OCI-LY1 (cell line): ENCODE results near the gene SLC27A2.

Experiments used
- H2AFZ ChIP-seq: fragments of 200-600 bp; sonication (generic), shearing (Covaris generic); 2 replicates; pipeline ENCODE4 v1.6.0; 2014; ENCODE audit warnings: antibody characterized with exemption, mild to moderate bottlenecking, low read length
- H3F3A ChIP-seq: fragments of 200-600 bp; sonication (generic), shearing (Covaris generic); 2 replicates; pipeline ENCODE4 v1.6.0; 2014; ENCODE audit warnings: mild to moderate bottlenecking, antibody characterized with exemption, low read length, moderate library complexity; ENCODE audit not compliant: insufficient read depth
- H3K27ac ChIP-seq: fragments of 200-600 bp; sonication (generic); 2 replicates; pipeline ENCODE4 v1.5.1; 2014; ENCODE audit warnings: low read length, mixed run types, mild to moderate bottlenecking, low read depth; ENCODE audit not compliant: poor library complexity, severe bottlenecking
- H3K27me3 ChIP-seq: fragments of 200-600 bp; sonication (generic); 2 replicates; pipeline ENCODE4 v1.6.0; 2014; ENCODE audit warnings: antibody characterized with exemption, mild to moderate bottlenecking, low read length, moderate library complexity; ENCODE audit not compliant: insufficient read depth
- H3K36me3 ChIP-seq: fragments of 200-600 bp; sonication (generic); 2 replicates; pipeline ENCODE4 v1.6.1; 2014; ENCODE audit warnings: mild to moderate bottlenecking, antibody characterized with exemption, low read length, moderate library complexity, mixed read lengths; ENCODE audit not compliant: insufficient read depth
- H3K4me1 ChIP-seq: fragments of 200-600 bp; sonication (generic); 2 replicates; pipeline ENCODE4 v1.5.1; 2014; ENCODE audit warnings: mild to moderate bottlenecking, low read length, moderate library complexity; ENCODE audit not compliant: insufficient read depth, severe bottlenecking
- H3K4me2 ChIP-seq: fragments of 200-600 bp; sonication (generic), shearing (Covaris generic); 2 replicates; pipeline ENCODE4 v1.6.1; 2014; ENCODE audit warnings: low read length
- H3K4me3 ChIP-seq: fragments of 200-600 bp; sonication (generic); 2 replicates; pipeline ENCODE4 v1.5.1; 2014; ENCODE audit warnings: low read length, low read depth, mild to moderate bottlenecking, mixed read lengths; ENCODE audit not compliant: poor library complexity, severe bottlenecking
- H3K79me2 ChIP-seq: fragments of 200-600 bp; shearing (Covaris generic); 2 replicates; pipeline ENCODE4 v1.6.1; 2016; ENCODE audit warnings: mixed run types, low read length, mixed read lengths; ENCODE audit not compliant: insufficient read depth
- H3K9ac ChIP-seq: fragments of 200-600 bp; sonication (generic), shearing (Covaris generic); 2 replicates; pipeline ENCODE4 v1.6.1; 2014; ENCODE audit warnings: mild to moderate bottlenecking, low read length, mixed read lengths
- H3K9me2 ChIP-seq: fragments of 200-600 bp; sonication (generic), shearing (Covaris generic); 2 replicates; pipeline ENCODE4 v1.6.1; 2014; ENCODE audit warnings: low read depth, mild to moderate bottlenecking, low read length, mixed read lengths
- H3K9me3 ChIP-seq: fragments of 200-600 bp; shearing (Covaris generic); 2 replicates; pipeline ENCODE4 v1.6.1; 2014; ENCODE audit warnings: low read length, mixed read lengths
- H4K20me1 ChIP-seq: fragments of 200-600 bp; sonication (generic), shearing (Covaris generic); 2 replicates; pipeline ENCODE4 v1.6.0; 2016; ENCODE audit warnings: mild to moderate bottlenecking, low read length; ENCODE audit not compliant: insufficient read depth
- EZH2 ChIP-seq: fragments of 200-600 bp; sonication (generic), shearing (Covaris generic); IDR thresholded peaks from 2 replicates; pipeline ENCODE4 v1.8.0; 2017; ENCODE audit warnings: borderline replicate concordance, mixed run types, mild to moderate bottlenecking, antibody characterized with exemption, low read length, moderate library complexity, mixed read lengths
- TF ChIP-seq, protein P1 (sequence below): fragments of 200-600 bp; sonication (generic), shearing (Covaris generic); IDR thresholded peaks from 2 replicates; pipeline ENCODE4 v1.5.1; 2017; ENCODE audit warnings: mild to moderate bottlenecking, antibody characterized with exemption, low read length, moderate library complexity, mixed read lengths

SLC27A2 gene

DNA sequence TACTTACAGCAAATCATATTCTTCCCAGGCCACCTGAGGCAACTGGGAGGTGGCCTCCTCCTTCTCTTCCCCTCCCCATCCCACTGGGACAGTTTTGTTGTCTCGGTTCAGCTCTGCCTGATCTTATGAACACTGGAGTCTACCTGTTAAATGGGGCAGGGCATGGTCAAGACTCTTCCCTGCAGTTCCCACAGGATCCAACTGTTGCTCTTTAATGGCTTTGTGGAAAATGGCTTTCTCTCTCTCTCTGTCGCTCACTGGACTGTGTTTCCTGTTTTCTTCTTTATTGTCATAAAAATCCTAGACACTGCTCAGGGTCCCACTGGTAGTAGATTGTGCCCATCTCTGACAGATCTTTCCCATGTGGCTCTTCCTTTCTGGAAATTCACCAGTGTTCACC lies 40.2 kb downstream of the SLC27A2 start:
- no peak for TF ChIP-seq EZH2
- TF ChIP-seq, protein P1, sequence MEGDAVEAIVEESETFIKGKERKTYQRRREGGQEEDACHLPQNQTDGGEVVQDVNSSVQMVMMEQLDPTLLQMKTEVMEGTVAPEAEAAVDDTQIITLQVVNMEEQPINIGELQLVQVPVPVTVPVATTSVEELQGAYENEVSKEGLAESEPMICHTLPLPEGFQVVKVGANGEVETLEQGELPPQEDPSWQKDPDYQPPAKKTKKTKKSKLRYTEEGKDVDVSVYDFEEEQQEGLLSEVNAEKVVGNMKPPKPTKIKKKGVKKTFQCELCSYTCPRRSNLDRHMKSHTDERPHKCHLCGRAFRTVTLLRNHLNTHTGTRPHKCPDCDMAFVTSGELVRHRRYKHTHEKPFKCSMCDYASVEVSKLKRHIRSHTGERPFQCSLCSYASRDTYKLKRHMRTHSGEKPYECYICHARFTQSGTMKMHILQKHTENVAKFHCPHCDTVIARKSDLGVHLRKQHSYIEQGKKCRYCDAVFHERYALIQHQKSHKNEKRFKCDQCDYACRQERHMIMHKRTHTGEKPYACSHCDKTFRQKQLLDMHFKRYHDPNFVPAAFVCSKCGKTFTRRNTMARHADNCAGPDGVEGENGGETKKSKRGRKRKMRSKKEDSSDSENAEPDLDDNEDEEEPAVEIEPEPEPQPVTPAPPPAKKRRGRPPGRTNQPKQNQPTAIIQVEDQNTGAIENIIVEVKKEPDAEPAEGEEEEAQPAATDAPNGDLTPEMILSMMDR, result no peak
- Histone ChIP-seq H2AFZ (no peak overlapping the region), H3K4me3 (no peak overlapping the region), H3K9ac (no peak overlapping the region), H3K4me2 (no peak overlapping the region), H3K79me2 (no peaks in the 10 kb centered on the region), H3K27ac (no peak overlapping the region), H3K27me3 (no peaks in the 10 kb centered on the region), H3K9me3 (no peaks in the 10 kb centered on the region), H3K4me1 (no peaks in the 10 kb centered on the region), H3K36me3 (no peaks in the 10 kb centered on the region), H3F3A (no peaks in the 10 kb centered on the region), H4K20me1 (no peaks in the 10 kb centered on the region), H3K9me2 (no peaks in the 10 kb centered on the region)

DNA sequence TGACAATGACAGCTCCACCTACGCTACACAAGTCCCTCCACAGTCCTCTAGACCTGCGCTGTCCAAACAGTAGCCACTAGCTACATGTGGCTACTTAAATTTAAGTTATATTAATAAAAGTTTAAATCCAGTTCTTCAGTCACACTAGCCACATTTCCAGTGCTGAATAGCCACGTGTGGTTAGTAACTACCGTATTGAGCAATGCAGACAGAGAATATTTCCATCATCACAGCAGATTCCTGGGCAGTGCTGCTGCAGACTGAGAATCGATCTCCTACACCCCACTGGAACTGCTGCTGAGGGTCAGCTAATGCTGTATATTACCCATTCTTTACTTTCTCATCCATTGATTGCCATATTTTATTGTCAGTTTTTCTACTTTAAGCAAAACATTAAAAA lies 42.6 kb downstream of the SLC27A2 start:
- no peak for TF ChIP-seq EZH2
- TF ChIP-seq, protein P1, result no peak

DNA sequence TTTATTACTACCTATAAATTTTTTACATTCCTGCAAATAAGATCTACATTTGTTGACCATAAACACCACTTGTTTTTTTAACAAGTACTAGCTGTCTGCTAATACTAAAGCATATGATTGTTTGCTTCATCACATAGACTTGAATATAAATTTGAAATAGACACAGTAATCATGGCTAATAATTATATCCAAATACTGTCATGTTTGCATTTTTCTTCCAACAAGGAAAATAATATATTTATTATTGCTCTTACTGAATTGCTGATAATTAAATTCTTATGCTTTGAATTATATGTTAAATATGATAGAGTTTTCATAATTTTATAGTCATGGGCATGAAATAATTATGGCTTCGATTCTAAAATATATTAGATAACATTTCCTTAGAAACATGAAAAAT lies 43.1 kb downstream of the SLC27A2 start:
- Histone ChIP-seq H3K27me3 (no peaks in the 10 kb centered on the region), H2AFZ (no peak overlapping the region), H3K79me2 (no peaks in the 10 kb centered on the region), H3K4me1 (no peaks in the 10 kb centered on the region), H3F3A (no peaks in the 10 kb centered on the region), H3K4me2 (no peak overlapping the region), H3K9ac (no peak overlapping the region), H3K9me2 (no peaks in the 10 kb centered on the region), H4K20me1 (no peaks in the 10 kb centered on the region), H3K9me3 (no peaks in the 10 kb centered on the region), H3K27ac (no peak overlapping the region), H3K4me3 (no peak overlapping the region), H3K36me3 (no peaks in the 10 kb centered on the region)
- no peak for TF ChIP-seq EZH2
- TF ChIP-seq, protein P1, result no peak

More for the DNA sequence above, 42.6 kb downstream of the SLC27A2 start:
- Histone ChIP-seq H3K4me2 (no peak overlapping the region), H3K9me3 (no peaks in the 10 kb centered on the region), H2AFZ (no peak overlapping the region), H3K36me3 (no peaks in the 10 kb centered on the region), H3K27me3 (no peaks in the 10 kb centered on the region), H3K4me3 (no peak overlapping the region), H3K9me2 (no peaks in the 10 kb centered on the region), H3F3A (no peaks in the 10 kb centered on the region), H3K27ac (no peak overlapping the region), H3K79me2 (no peaks in the 10 kb centered on the region), H3K4me1 (no peaks in the 10 kb centered on the region), H4K20me1 (no peaks in the 10 kb centered on the region), H3K9ac (no peak overlapping the region)
